ENCODE data around the gene FLAD1.

Gene FLAD1

DNA sequence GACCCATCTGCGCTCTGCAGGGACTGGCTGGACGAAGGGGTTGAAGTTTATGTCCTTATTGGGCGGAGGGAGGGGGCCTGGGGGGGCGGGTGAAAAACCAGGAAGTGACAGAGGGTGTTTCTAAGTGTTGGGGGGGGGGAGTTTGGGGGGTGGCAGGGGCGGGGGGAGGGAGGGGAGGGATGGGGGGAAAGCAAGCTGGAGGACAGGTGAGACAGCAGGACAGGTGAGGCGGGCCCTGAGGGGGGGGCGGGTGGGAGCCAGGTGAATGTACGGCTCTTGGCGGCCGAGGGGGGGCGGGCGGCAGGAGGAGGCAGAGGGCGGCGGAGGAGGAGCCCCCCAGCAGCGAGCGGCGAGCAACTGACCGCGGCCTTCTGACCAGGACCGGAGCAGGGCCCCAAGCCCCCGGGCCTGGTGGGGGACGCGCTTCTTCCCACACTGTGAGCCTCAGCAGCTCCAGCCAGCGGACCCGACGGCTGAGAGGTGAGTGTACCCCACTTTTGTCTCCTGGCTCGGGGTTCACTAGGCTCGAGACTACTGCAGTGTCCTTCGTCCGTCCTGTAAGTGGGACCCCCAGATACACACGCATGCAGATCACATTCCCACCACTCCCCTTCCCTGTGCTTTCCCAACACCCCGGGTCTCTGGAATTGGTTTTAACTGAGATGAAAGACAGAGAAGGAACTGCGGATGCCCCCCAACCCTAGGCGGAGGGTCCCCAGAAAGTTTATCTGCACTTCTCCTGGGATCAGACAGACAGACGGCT is 19.5 kb downstream of the FLAD1 start, which contains the start of gene ZBTB7B:
Gene ZBTB7B (plus strand): TSS at position 339 of the 763 bp plus-strand sequence. CDS start 11,859 bp downstream, outside the sequence.
- H3K9ac ChIP-seq (ENCODE audit: low read depth in 1 of 2, low read length in 2 of 2): peak within 1 kb of the TSS; percentile 98 to 99
- H3K9me3 ChIP-seq (ENCODE audit: control insufficient read depth in 1 of 2, low read length in 2 of 2): no peaks in the 10 kb centered on the region
- peak within 1 kb of the TSS; percentile 96 to 97 for H3K4me3 ChIP-seq (ENCODE audit: low read depth in 1 of 2, low read length in 2 of 2)
- H3K27me3 ChIP-seq (ENCODE audit: control insufficient read depth in 1 of 2, insufficient read depth in 2 of 2, low read length in 2 of 2): no peaks in the 10 kb centered on the region
- no peaks in the 10 kb centered on the region for H3K36me3 ChIP-seq (ENCODE audit: control insufficient read depth in 1 of 2, insufficient read depth in 2 of 2, low read length in 2 of 2)
- peaks cover 45 to 52% of the 10 kb centered on the region in 2 donors for H3K4me1 ChIP-seq (ENCODE audit: control insufficient read depth in 1 of 2, insufficient read depth in 2 of 2, low read length in 2 of 2)
- H3K27ac ChIP-seq (ENCODE audit: low read depth, low read length): peak within 1 kb of the TSS; percentile 98

DNA sequence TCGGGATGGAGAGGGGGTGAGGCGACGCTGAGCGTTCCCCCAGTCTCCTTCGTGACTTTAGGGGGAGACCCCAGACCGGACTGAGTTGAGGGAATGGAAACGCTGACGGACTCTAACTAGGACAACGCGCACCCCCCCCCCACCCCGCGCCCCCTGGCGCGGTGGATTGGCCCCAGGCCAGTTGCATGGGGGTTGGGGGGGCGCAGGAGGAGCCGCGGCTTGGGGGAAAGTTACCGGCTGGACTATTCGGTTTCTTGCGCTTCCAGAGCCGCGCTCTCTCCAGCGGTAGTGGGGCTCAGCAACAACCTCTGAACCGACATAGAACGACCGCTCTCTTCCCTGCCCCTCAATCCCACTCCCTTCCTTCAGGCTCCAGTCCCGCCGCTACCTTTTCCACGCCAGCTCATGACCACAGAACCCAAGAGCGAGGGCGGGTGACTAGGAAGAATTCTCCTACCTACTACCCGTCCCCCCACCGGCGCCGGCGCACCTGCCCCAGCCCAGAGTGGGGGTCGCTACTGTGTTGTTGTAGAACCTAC is 20.2 kb downstream of the FLAD1 start:
- Histone ChIP-seq H3K27me3 (ENCODE audit: control insufficient read depth in 1 of 2, insufficient read depth in 2 of 2, low read length in 2 of 2) (no peaks in the 10 kb centered on the region), H3K27ac (ENCODE audit: low read depth, low read length) (peak overlapping the region; percentile 98), H3K36me3 (ENCODE audit: control insufficient read depth in 1 of 2, insufficient read depth in 2 of 2, low read length in 2 of 2) (no peaks in the 10 kb centered on the region), H3K9me3 (ENCODE audit: control insufficient read depth in 1 of 2, low read length in 2 of 2) (no peaks in the 10 kb centered on the region), H3K9ac (ENCODE audit: low read depth in 1 of 2, low read length in 2 of 2) (peak overlapping the region; percentile 98 to 99), H3K4me3 (ENCODE audit: low read depth in 1 of 2, low read length in 2 of 2) (peak overlapping the region; percentile 96 to 97), H3K4me1 (ENCODE audit: control insufficient read depth in 1 of 2, insufficient read depth in 2 of 2, low read length in 2 of 2) (peaks cover 47 to 57% of the 10 kb centered on the region in 2 donors)

DNA sequence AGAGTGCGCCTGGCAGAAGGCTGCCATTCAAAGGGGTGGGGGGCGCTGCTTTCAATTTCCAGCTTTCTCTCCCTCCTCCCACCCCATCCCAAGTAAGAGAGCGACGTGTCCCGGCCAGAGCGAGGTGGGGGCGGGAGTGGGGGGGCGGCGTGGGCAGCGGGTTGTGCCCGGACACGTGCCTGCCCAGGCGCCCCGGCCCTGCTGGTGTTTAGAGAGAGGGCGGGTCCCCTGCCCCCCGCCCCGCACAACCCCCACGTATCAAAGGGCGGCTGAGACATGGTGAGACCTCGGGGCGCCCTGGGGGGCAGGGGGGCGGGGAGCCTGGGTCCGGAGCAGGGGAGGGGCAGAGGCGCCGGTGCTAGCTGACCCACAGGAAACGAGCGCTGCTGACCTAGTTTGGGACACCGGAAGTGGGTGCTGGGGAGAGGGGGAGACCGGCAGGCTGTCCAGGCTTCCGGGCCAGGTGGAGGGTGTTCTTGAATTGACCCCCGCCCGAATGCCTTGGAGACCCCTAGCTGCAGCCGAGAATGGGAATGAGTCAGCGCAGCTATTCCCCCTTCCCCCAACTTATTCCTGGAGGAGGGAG is 20.7 kb downstream of the FLAD1 start:
- peak overlapping the region; percentile 98 for H3K27ac ChIP-seq (ENCODE audit: low read depth, low read length)
- peak overlapping the region; percentile 98 to 99 for H3K9ac ChIP-seq (ENCODE audit: low read depth in 1 of 2, low read length in 2 of 2)
- peaks cover 45 to 55% of the 10 kb centered on the region in 2 donors for H3K4me1 ChIP-seq (ENCODE audit: control insufficient read depth in 1 of 2, insufficient read depth in 2 of 2, low read length in 2 of 2)
- no peaks in the 10 kb centered on the region for H3K36me3 ChIP-seq (ENCODE audit: control insufficient read depth in 1 of 2, insufficient read depth in 2 of 2, low read length in 2 of 2)
- no peaks in the 10 kb centered on the region for H3K27me3 ChIP-seq (ENCODE audit: control insufficient read depth in 1 of 2, insufficient read depth in 2 of 2, low read length in 2 of 2)
- H3K9me3 ChIP-seq (ENCODE audit: control insufficient read depth in 1 of 2, low read length in 2 of 2): no peaks in the 10 kb centered on the region
- H3K4me3 ChIP-seq (ENCODE audit: low read depth in 1 of 2, low read length in 2 of 2): peak overlapping the region; percentile 96 to 97

DNA sequence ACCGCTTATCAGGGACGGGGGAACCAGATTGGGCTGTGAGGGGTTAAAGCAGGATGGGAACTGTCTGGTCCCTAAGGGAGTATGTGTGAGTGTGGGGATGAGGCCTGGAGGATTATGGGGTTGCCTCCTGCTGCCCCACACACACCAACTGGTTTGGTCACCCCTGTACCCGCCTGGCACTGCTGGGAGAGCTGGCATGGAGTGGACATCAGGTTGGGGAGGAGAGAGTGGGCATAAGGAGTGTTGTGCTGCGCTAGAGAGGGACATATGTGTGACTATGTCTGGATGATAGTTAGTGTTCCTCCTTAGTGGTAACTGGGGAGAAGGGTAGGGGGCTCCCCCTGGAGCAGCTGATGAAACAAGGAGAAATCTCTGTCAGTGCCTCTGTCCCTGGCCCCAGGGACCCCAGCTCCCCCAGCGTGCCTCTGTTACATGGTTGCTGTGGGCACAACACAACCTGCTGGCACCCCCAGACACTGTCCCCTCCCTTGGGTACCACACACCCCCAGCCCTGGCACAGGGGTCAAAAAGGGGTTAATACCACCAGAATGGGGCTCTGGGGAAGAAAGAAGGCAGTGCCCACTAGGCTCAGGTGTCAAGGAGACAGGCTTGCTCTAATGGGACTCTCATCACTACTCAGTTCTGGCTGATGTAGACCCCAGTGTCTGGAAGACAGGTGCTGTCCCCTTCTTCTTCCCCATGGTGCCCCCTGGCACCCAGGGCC is 21.4 kb downstream of the FLAD1 start:
- no peaks in the 10 kb centered on the region for H3K36me3 ChIP-seq (ENCODE audit: control insufficient read depth in 1 of 2, insufficient read depth in 2 of 2, low read length in 2 of 2)
- H3K4me3 ChIP-seq (ENCODE audit: low read depth in 1 of 2, low read length in 2 of 2): peak overlapping the region; percentile 96 to 97
- peak overlapping the region; percentile 98 to 99 for H3K9ac ChIP-seq (ENCODE audit: low read depth in 1 of 2, low read length in 2 of 2)
- H3K4me1 ChIP-seq (ENCODE audit: control insufficient read depth in 1 of 2, insufficient read depth in 2 of 2, low read length in 2 of 2): peaks cover 42 to 57% of the 10 kb centered on the region in 2 donors
- peak overlapping the region; percentile 98 for H3K27ac ChIP-seq (ENCODE audit: low read depth, low read length)
- no peaks in the 10 kb centered on the region for H3K9me3 ChIP-seq (ENCODE audit: control insufficient read depth in 1 of 2, low read length in 2 of 2)
- H3K27me3 ChIP-seq (ENCODE audit: control insufficient read depth in 1 of 2, insufficient read depth in 2 of 2, low read length in 2 of 2): no peaks in the 10 kb centered on the region

DNA sequence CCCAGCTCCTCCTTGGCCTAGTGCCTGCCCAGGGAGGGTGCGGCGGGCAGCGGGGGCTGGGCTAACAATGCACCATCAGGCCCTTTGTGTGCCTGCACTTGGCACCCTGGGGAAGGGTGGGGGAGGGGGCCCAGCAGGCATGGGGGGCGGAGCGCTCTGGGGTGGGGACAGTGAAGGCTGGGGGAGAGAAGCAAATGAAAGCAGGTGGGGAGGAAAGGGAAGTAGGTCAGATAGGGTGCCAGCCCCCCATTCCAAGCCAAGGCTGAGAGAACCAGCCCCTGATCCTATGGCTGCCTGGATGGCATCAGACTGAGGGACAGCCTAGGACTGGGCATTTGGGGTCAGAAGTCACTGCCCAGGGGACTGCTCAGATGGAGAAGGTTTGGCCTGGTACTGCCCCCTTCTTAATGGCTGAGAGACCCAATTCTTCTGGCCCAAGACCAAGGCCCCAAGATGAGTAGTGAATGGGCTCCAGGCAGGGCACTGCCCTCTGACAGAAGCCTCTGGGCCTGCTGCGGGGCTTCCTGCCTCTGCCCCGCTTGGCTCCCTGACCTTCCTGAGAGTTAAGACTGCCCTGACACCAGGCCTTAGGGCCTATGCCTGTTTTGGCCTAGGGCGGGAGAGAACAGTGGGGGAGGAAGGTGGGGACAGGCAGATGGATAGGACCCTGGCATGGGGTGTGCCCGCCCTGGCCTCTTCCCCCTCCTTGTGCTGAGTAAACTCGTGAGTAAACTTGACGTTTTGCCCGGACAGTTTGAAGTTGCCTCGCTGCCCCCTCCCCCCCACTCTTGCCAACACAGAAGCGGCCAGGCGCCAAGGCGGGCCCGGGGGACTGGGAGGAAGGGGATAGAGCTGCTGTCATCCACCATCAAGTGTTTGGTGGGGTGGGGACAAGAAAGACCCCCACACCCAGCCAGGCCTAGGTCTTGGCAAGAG is 22.2 kb downstream of the FLAD1 start:
- H3K27ac ChIP-seq (ENCODE audit: low read depth, low read length): peak overlapping the region; percentile 98
- H3K9ac ChIP-seq (ENCODE audit: low read depth in 1 of 2, low read length in 2 of 2): peak overlapping the region; percentile 98 to 99
- H3K9me3 ChIP-seq (ENCODE audit: control insufficient read depth in 1 of 2, low read length in 2 of 2): no peaks in the 10 kb centered on the region
- no peaks in the 10 kb centered on the region for H3K36me3 ChIP-seq (ENCODE audit: control insufficient read depth in 1 of 2, insufficient read depth in 2 of 2, low read length in 2 of 2)
- no peaks in the 10 kb centered on the region for H3K27me3 ChIP-seq (ENCODE audit: control insufficient read depth in 1 of 2, insufficient read depth in 2 of 2, low read length in 2 of 2)
- H3K4me3 ChIP-seq (ENCODE audit: low read depth in 1 of 2, low read length in 2 of 2): peak overlapping the region; percentile 96 to 97
- H3K4me1 ChIP-seq (ENCODE audit: control insufficient read depth in 1 of 2, insufficient read depth in 2 of 2, low read length in 2 of 2): peaks cover 42 to 58% of the 10 kb centered on the region in 2 donors

DNA sequence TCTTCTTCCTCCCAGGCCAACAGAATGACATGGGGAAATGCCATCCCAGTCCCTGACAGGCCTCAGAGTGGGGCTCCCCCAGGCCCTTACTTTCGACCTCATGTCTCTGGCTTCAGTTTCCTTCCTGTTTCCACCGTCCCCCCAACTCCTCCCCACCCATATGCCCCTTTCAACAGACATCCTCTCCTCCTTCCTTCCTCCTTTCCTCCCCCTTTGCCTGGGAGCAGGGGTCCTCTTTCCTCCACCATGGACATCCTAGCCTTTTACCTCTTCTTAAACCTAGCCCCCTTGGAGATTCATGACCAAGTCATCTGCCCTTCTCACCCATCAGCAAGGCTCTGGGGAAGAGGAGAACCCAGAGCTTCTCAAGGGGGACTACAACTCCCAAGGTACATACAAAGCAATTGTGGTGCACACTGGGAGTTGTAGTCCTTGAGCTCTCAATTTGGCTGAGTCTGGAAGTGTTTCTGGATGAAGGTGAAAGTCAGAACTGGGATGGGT is 23.5 kb downstream of the FLAD1 start:
- Histone ChIP-seq H3K36me3 (ENCODE audit: control insufficient read depth in 1 of 2, insufficient read depth in 2 of 2, low read length in 2 of 2) (no peaks in the 10 kb centered on the region), H3K27me3 (ENCODE audit: control insufficient read depth in 1 of 2, insufficient read depth in 2 of 2, low read length in 2 of 2) (no peaks in the 10 kb centered on the region), H3K27ac (ENCODE audit: low read depth, low read length) (peak overlapping the region; percentile 98), H3K4me1 (ENCODE audit: control insufficient read depth in 1 of 2, insufficient read depth in 2 of 2, low read length in 2 of 2) (peaks cover 55 to 70% of the 10 kb centered on the region in 2 donors), H3K9me3 (ENCODE audit: control insufficient read depth in 1 of 2, low read length in 2 of 2) (no peaks in the 10 kb centered on the region), H3K4me3 (ENCODE audit: low read depth in 1 of 2, low read length in 2 of 2) (peak overlapping the region; percentile 9 to 97), H3K9ac (ENCODE audit: low read depth in 1 of 2, low read length in 2 of 2) (peak overlapping the region; percentile 84 to 99)

DNA sequence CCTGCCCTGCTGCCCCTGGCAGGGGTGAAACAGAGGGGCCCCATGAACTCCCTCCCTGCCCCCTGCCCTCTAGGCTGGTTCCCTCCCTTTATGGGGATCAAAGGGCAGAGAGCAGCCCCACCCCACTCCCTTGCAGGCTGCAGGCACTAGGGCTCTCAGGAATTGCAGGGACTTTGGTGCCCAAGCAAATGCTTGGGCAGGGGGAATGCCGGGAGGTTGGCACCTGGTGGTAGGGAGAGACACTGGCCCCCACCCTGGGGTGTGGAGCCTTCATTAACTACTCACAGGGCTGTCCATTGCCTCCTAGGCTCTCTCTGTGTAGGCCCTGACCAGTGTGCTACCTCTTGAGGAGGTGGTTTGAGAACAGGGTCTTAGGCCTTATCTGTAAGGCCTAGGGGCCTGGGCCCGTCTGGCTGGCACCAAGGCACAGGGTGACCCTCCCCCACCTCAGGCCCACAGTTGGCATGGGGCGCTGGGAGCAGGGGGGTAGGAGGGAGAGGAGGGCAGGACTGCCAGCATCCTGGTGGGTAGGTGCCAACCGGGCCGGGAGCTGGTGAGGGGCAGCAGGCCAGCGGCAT is 24.2 kb downstream of the FLAD1 start:
- Histone ChIP-seq H3K9ac (ENCODE audit: low read depth in 1 of 2, low read length in 2 of 2) (peak overlapping the region; percentile 84 to 85), H3K36me3 (ENCODE audit: control insufficient read depth in 1 of 2, insufficient read depth in 2 of 2, low read length in 2 of 2) (no peaks in the 10 kb centered on the region), H3K4me3 (ENCODE audit: low read depth in 1 of 2, low read length in 2 of 2) (peak overlapping the region; percentile 66 to 70), H3K9me3 (ENCODE audit: control insufficient read depth in 1 of 2, low read length in 2 of 2) (no peaks in the 10 kb centered on the region), H3K4me1 (ENCODE audit: control insufficient read depth in 1 of 2, insufficient read depth in 2 of 2, low read length in 2 of 2) (peaks cover 61 to 77% of the 10 kb centered on the region in 2 donors), H3K27me3 (ENCODE audit: control insufficient read depth in 1 of 2, insufficient read depth in 2 of 2, low read length in 2 of 2) (no peaks in the 10 kb centered on the region), H3K27ac (ENCODE audit: low read depth, low read length) (peak overlapping the region; percentile 98)

DNA sequence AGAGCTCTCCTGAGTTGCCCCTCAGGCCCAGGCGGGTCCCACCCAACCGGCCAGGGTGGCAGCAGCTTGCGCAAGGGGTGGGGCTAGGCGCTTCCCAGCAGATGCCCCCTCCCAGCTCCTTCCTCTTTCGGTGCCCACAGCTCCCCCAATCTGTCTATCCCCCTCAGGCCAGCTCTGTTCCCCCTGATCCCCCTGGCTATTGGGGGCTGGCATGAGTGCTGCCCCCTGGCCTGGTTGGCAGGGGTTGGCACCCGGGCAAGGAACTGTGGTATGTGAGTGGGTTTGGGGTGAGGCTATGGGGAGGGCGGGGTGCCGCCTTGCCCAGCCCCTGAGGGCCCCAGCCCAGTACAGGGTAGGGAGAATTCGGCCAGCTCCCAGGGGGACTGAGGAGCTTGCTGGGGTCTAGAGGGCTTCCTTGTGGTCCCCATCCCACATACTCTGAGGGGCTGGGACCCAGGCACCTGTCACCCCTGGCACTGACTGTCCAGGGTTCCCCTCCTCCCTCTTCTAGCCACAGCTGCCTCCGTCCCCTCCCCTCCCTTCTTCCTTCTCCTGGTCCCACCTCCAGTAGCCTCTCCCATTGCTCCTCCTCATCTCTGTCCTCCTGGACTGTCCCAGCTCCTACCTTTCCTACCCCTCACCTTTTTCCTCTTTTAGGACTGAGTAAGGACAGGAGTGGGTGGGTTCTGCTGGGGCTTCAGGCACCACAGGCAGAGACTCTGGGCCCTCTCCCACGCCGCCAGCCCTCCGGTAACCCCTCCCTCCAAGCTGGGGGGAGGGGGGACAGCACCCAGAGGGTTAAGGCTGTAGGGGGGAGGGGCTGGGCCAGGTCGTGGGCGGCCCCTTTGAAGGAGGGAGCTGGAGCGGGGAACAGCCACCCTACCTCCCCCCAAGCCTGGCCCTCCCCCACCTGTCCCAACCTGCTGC is 25.1 kb downstream of the FLAD1 start:
- H3K36me3 ChIP-seq (ENCODE audit: control insufficient read depth in 1 of 2, insufficient read depth in 2 of 2, low read length in 2 of 2): peaks cover 0 to 5% of the 10 kb centered on the region in 2 donors
- peaks cover 70 to 86% of the 10 kb centered on the region in 2 donors for H3K4me1 ChIP-seq (ENCODE audit: control insufficient read depth in 1 of 2, insufficient read depth in 2 of 2, low read length in 2 of 2)
- H3K27me3 ChIP-seq (ENCODE audit: control insufficient read depth in 1 of 2, insufficient read depth in 2 of 2, low read length in 2 of 2): no peaks in the 10 kb centered on the region
- H3K27ac ChIP-seq (ENCODE audit: low read depth, low read length): peak overlapping the region; percentile 98
- H3K4me3 ChIP-seq (ENCODE audit: low read depth in 1 of 2, low read length in 2 of 2): peak overlapping the region; percentile 66 to 70
- no peaks in the 10 kb centered on the region for H3K9me3 ChIP-seq (ENCODE audit: control insufficient read depth in 1 of 2, low read length in 2 of 2)
- peak overlapping the region; percentile 84 to 85 for H3K9ac ChIP-seq (ENCODE audit: low read depth in 1 of 2, low read length in 2 of 2)
